Spleen (tissue), 11 donors: ENCODE data around the gene KDM2A. TPM values are rescaled to one million over a fixed set of nuclear protein-coding genes. Genes with fewer than 3 reads are reported as not detected.

ENCODE experiments used
- DNase-seq: peaks from one replicate; pipeline ENCODE4 v3.0.0-alpha.2; 2020
- H3K27ac ChIP-seq, 8 donors: fragments of 200-600 bp; sonication (generic) in 7 of 8; 1 replicate in 4 of 8; 2 replicates in 4 of 8; pipeline versions ENCODE4 v1.5.0 to v1.8.0; 2016 to 2021; ENCODE audit warnings: inconsistent platforms in 4 of 8, mild to moderate bottlenecking in 4 of 8, moderate library complexity in 1 of 8
- H3K27me3 ChIP-seq, 7 donors: fragments of 200-600 bp; sonication (generic) in 6 of 7; replicated peaks in 1 of 7; 1 replicate in 4 of 7; 2 replicates in 3 of 7; pipeline versions ENCODE4 v1.5.0 to v1.8.0; 2016 to 2021; ENCODE audit warnings: inconsistent platforms in 3 of 7, mild to moderate bottlenecking in 1 of 7
- H3K36me3 ChIP-seq, 6 donors: fragments of 200-600 bp; sonication (generic) in 5 of 6; 1 replicate in 4 of 6; 2 replicates in 2 of 6; pipeline versions ENCODE4 v1.5.0 to v1.8.0; 2016 to 2021; ENCODE audit warnings: inconsistent platforms in 2 of 6
- H3K4me1 ChIP-seq, 6 donors: fragments of 200-600 bp; sonication (generic) in 5 of 6; 1 replicate in 3 of 6; 2 replicates in 3 of 6; pipeline versions ENCODE4 v1.5.0 to v1.8.0; 2016 to 2021; ENCODE audit warnings: inconsistent platforms in 3 of 6
- H3K4me3 ChIP-seq, 8 donors: fragments of 200-600 bp; sonication (generic) in 7 of 8; 1 replicate in 4 of 8; 2 replicates in 4 of 8; pipeline versions ENCODE4 v1.5.0 to v1.8.0; 2016 to 2021; ENCODE audit warnings: inconsistent platforms in 4 of 8, mild to moderate bottlenecking in 4 of 8, moderate library complexity in 2 of 8
- H3K9me3 ChIP-seq, 8 donors: fragments of 200-600 bp; sonication (generic) in 7 of 8; 1 replicate in 4 of 8; 2 replicates in 4 of 8; pipeline versions ENCODE4 v1.5.0 to v1.8.0; 2016 to 2021; ENCODE audit warnings: inconsistent platforms in 4 of 8
- CTCF ChIP-seq, 11 experiments: fragments of 200-600 bp in 7 of 11; fragments of 450-650 bp in 4 of 11; sonication (generic) in 4 of 11; IDR thresholded peaks in 8 of 11; conservative IDR thresholded peaks in 3 of 11; 1 replicate in 7 of 11; 2 replicates in 4 of 11; pipeline versions ENCODE4 v1.4.0 to v1.8.0; 2016 to 2021; ENCODE audit warnings: antibody characterized with exemption in 11 of 11, inconsistent platforms in 4 of 11, mild to moderate bottlenecking in 1 of 11
- POLR2A ChIP-seq, 3 donors: fragments of 450-650 bp; IDR thresholded peaks; one replicate each; pipeline ENCODE4 v1.5.1; 2017; ENCODE audit warnings: antibody characterized with exemption in 3 of 3, mild to moderate bottlenecking in 1 of 3
- POLR2AphosphoS5 ChIP-seq, 3 donors: sonication (generic); formaldehyde crosslinking; IDR thresholded peaks; one replicate each; pipeline ENCODE4 v1.5.1; 2017; ENCODE audit warnings: antibody characterized with exemption in 3 of 3
- WGBS, 5 donors: extraction: QIAGEN DNeasy Blood & Tissue Kit in 3 of 5; methylation state at CpG; one replicate each; pipeline versions ENCODE4 v1.1.5 to v1.1.7; 2013 to 2018; 5-methylcytosine and 5-hydroxymethylcytosine counted together
- intact Hi-C: fragments of 100-400 bp; cut with DNase I; formaldehyde crosslinking; loops from one replicate; pipeline ENCODE4 v1.15.0; 2023; ENCODE audit warnings: low total_unique reads
- polyA plus RNA-seq, 3 donors: library from polyadenylated mRNA; stranded (reverse); fragments of 200-250 nt; gene quantifications; one replicate each; pipeline ENCODE4 v1.2.1, GENCODE V29; 2013
- total RNA-seq, 7 donors: library from RNA; depleted of rRNA in 3 of 7; stranded (reverse); fragments of >200 nt in 3 of 7; fragmentation: NEBNext Ultra II Directional in 4 of 7; extraction: Animal tissue kit (Norgen Biotek cat#: 25700) in 4 of 7; gene quantifications; one replicate each; pipeline versions ENCODE4 v1.1.0 to v1.2.1, GENCODE V29; 2016 to 2021
- donor health status: healthy with polysubstance abuse.
- donor health status: DM: no; HTN: no; CAD: no; lungs with moderate emphysema.
- donor health status: DM: no; HTN: no; CAD: no.
- donor health status: Bipolar disorder and iron deficiency.
- donor health status: healthy.
- donor health status: DM: no; HTN: no; CAD: no.
- donor health status: DM: yes; HTN: yes; CAD: no.

The KDM2A gene
- total and polyA plus RNA-seq, 10 donors, result 18.5 to 149 (median 125) TPM

GRCh38 chr11:67111261-67111660, 7.8 kb upstream of the KDM2A start:
- peaks cover 0 to 27% (median 16%) of the 10 kb centered on the region in 6 donors for H3K4me1 ChIP-seq
- WGBS, 5 donors, result 54 to 77% (median 75%) methylated on average over 1 of the region's 1 CpG

GRCh38 chr11:67113231-67113721, 5.8 kb upstream of the KDM2A start:
- intact Hi-C loops, result no loop called here
- no peaks in the 10 kb centered on the region for H3K27me3 ChIP-seq
- H3K4me3 ChIP-seq, result no peak overlapping the region
- TF ChIP-seq CTCF (IDR thresholded peaks at IDR 0.05 in 8 of 11, conservative IDR thresholded peaks at IDR 0.05 in 3 of 11), result no peak
- TF ChIP-seq POLR2A (IDR thresholded peaks at IDR 0.05), result no peak
- peak in 1 of 3 donors; percentile 38 for TF ChIP-seq POLR2AphosphoS5 (IDR thresholded peaks at IDR 0.05)
- no peaks in the 10 kb centered on the region for H3K9me3 ChIP-seq
- peak overlapping the region in 5 of 8 donors; percentile 3 to 63 (median 35) for H3K27ac ChIP-seq
- H3K36me3 ChIP-seq, result no peaks in the 10 kb centered on the region
- no peak for DNase-seq
- 65 to 84% (median 67%) methylated on average over 5 of the region's 5 CpGs for WGBS, 5 donors
- H3K4me1 ChIP-seq, result peaks cover 0 to 42% (median 25%) of the 10 kb centered on the region in 6 donors

More at GRCh38 chr11:67111261-67111660, 7.8 kb upstream of the KDM2A start:
- DNase-seq, result no peak
- Histone ChIP-seq H3K9me3 (no peaks in the 10 kb centered on the region), H3K4me3 (no peak overlapping the region), H3K27ac (no peak overlapping the region), H3K36me3 (no peaks in the 10 kb centered on the region), H3K27me3 (no peaks in the 10 kb centered on the region)
- no peak for TF ChIP-seq CTCF (IDR thresholded peaks at IDR 0.05 in 8 of 11, conservative IDR thresholded peaks at IDR 0.05 in 3 of 11)
- no peak for TF ChIP-seq POLR2AphosphoS5 (IDR thresholded peaks at IDR 0.05)
- no peak for TF ChIP-seq POLR2A (IDR thresholded peaks at IDR 0.05)
- intact Hi-C loops, result no loop called here

GRCh38 chr11:67114275-67114896, 4.7 kb upstream of the KDM2A start:
- Histone ChIP-seq H3K4me1 (peaks cover 0 to 42% (median 25%) of the 10 kb centered on the region in 6 donors), H3K4me3 (no peak overlapping the region), H3K27ac (no peak overlapping the region), H3K36me3 (no peaks in the 10 kb centered on the region), H3K27me3 (no peaks in the 10 kb centered on the region), H3K9me3 (no peaks in the 10 kb centered on the region)
- 78 to 92% (median 83%) methylated on average over 10 of the region's 10 CpGs for WGBS, 5 donors
- DNase-seq, result no peak
- TF ChIP-seq POLR2AphosphoS5 (IDR thresholded peaks at IDR 0.05) (no peak), POLR2A (IDR thresholded peaks at IDR 0.05) (no peak), CTCF (IDR thresholded peaks at IDR 0.05 in 8 of 11, conservative IDR thresholded peaks at IDR 0.05 in 3 of 11) (no peak)
- intact Hi-C loops, result no loop called here

- 81 to 91% (median 85%) methylated on average over 3 of the region's 3 CpGs for WGBS, 5 donors
- no peak for TF ChIP-seq POLR2AphosphoS5 (IDR thresholded peaks at IDR 0.05)
- TF ChIP-seq CTCF (IDR thresholded peaks at IDR 0.05 in 8 of 11, conservative IDR thresholded peaks at IDR 0.05 in 3 of 11), result no peak
- Histone ChIP-seq H3K27ac (peak overlapping the region in 3 of 8 donors; percentile 98 to 99 (median 99)), H3K9me3 (no peaks in the 10 kb centered on the region), H3K36me3 (no peaks in the 10 kb centered on the region), H3K27me3 (no peaks in the 10 kb centered on the region), H3K4me3 (no peak overlapping the region), H3K4me1 (peaks cover 6 to 60% (median 34%) of the 10 kb centered on the region in 6 donors)
- DNase-seq, result no peak
- intact Hi-C loops, result no loop called here
These were observed 2.3 kb upstream of the KDM2A start for GRCh38 chr11:67116758-67117105.
